ENCODE data around the gene PCDHB4. TPM values are rescaled to one million over a fixed set of nuclear protein-coding genes. Genes with fewer than 3 reads are reported as not detected.

PCDHB4 gene
- total RNA-seq (2016; rRNA removed; fragmentation: Illumina TruSeq; extraction: Trizol) = 0.13 TPM in 1 of 2 replicates, not detected in the other
- not detected in 2 replicates for total RNA-seq (2016; cell fraction: cytosol; rRNA removed; fragmentation: Illumina TruSeq; extraction: Trizol; ENCODE audit: low read depth)
- 0.11 TPM in 1 of 2 replicates, not detected in the other for total RNA-seq (2016; cell fraction: insoluble cytoplasmic fraction; rRNA removed; fragmentation: Illumina TruSeq; extraction: Trizol)
- not detected in 2 replicates for total RNA-seq (2016; cell fraction: membrane; rRNA removed; fragmentation: Illumina TruSeq; extraction: Trizol)
- total RNA-seq (2016; cell fraction: nucleus; rRNA removed; fragmentation: Illumina TruSeq; extraction: Trizol) = 0.28 and 0.37 TPM in 2 replicates
- polyA plus RNA-seq (2011; rRNA removed) = 0.08 and 0.13 TPM in 2 replicates
- 0.05 and 0.11 TPM in 2 replicates for polyA plus RNA-seq (2011; cell fraction: cytosol; rRNA removed)
- 1.5 TPM in 2 replicates for polyA plus RNA-seq (2011; cell fraction: nucleus; rRNA removed)
- 0.09 and 0.12 TPM in 2 replicates for polyA plus RNA-seq (2012)
- polyA plus RNA-seq (2016; cell fraction: cytosol; fragmentation: Illumina TruSeq; extraction: Trizol; ENCODE audit: low read depth) = not detected in 2 replicates
- polyA plus RNA-seq (2016; cell fraction: insoluble cytoplasmic fraction; fragmentation: Illumina TruSeq; extraction: Trizol; ENCODE audit: low read depth) = 0.07 TPM in 1 of 2 replicates, not detected in the other
- not detected in 2 replicates for polyA plus RNA-seq (2016; cell fraction: membrane; fragmentation: Illumina TruSeq; extraction: Trizol; ENCODE audit: low read depth)
- polyA plus RNA-seq (2016; cell fraction: nucleus; fragmentation: Illumina TruSeq; extraction: Trizol; ENCODE audit: insufficient read depth, low read depth) = 0.61 and 0.87 TPM in 2 replicates
- 0.48 TPM in 1 of 2 replicates, not detected in the other for polyA minus RNA-seq (2011; rRNA and poly(A)+ RNA removed; ENCODE audit: low replicate concordance)
- not detected in 2 replicates for polyA minus RNA-seq (2011; cell fraction: cytosol; rRNA and poly(A)+ RNA removed)
- polyA minus RNA-seq (2011; cell fraction: nucleus; rRNA and poly(A)+ RNA removed) = 0.62 and 0.64 TPM in 2 replicates
- percentile 29 among the genes with signal in this experiment for Bru-seq, nascent RNA
- BruChase-seq, experiment 1, labeled RNA remaining after a 6-hour chase = percentile 29 among the genes with signal in this experiment
- percentile 34 among the genes with signal in this experiment for BruChase-seq, experiment 2, labeled RNA remaining after a 2-hour chase
- long read RNA-seq, experiment 1 = 0 reads
- long read RNA-seq, experiment 2 = 0 reads

DNA sequence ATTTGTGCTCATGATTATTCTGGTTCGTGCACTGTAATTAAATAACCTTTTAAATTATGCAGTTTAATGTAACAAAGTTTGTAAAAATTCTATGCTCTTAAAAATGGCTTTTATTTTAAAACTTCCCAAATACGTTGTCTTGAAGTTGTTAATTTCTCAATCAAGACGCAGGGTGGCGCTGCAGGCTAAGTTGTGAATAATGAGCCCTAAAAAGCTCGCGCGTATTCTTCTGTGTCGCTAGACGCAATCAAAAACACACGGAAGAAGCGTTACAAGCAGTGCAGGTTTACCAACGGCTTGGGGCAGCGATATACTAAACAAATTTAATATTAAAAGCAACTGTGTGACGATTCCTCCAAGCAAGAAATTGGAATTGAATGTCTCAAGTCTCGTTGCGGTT is at the start of gene PCDHB4:
Gene PCDHB4, plus strand, starts transcription at position 256 of the 400 bp plus-strand sequence. CDS start 181 bp downstream, outside the sequence.
- DNase-seq (ENCODE audit: low spot score) (peak; percentile 5), FAIRE-seq (no peak), ATAC-seq (no peak)
- Histone ChIP-seq H3K36me3 (replicated peaks in 1 of 2; ENCODE audit: control insufficient read depth in 1 of 2, insufficient read depth in 2 of 2, low read length in 2 of 2) (no peaks in the 10 kb centered on the region), H3K27me3 (ENCODE audit: control insufficient read depth in 1 of 2, insufficient read depth in 2 of 2, low read length in 2 of 2) (no peaks in the 10 kb centered on the region; a peak in 1 of 5 replicates), H3K9me3 (ENCODE audit: low read length) (no peaks in the 10 kb centered on the region), H3K4me2 (ENCODE audit: low read depth, low read length) (peak within 1 kb of the TSS; percentile 21; the same call in 1 of the 2 replicates), H3K79me2 (ENCODE audit: insufficient read depth, low read length) (no peaks in the 10 kb centered on the region), H4K20me1 (ENCODE audit: insufficient read depth, low read length) (no peaks in the 10 kb centered on the region), H3K4me1 (ENCODE audit: insufficient read depth, low read length) (no peaks in the 10 kb centered on the region), H3K9ac (ENCODE audit: insufficient read depth, low read depth, low read length) (no peak within 1 kb of the TSS), H3K4me3 (replicated peaks in 1 of 3; ENCODE audit: insufficient read depth in 1 of 3, low read depth in 2 of 3, low read length in 3 of 3) (no peak within 1 kb of the TSS), H3K27ac (ENCODE audit: extremely low read length, insufficient read depth, low read length) (no peak within 1 kb of the TSS), H2AFZ (ENCODE audit: low read length) (no peak within 1 kb of the TSS)
- BruUV-seq (replicated peaks) = no TSS peak
- ChIA-PET POLR2A (no interaction called here), CTCF (ENCODE audit: low intra/inter-chr PET ratio, low total read pairs) (no interaction called here)
- intact Hi-C loops (cut with micrococcal nuclease; ENCODE audit: unreplicated experiment) (no loop called here), in situ Hi-C loops (cut with HindIII; ENCODE audit: extremely low pct_ligation_motif_present, low pct_unique_long_range_greater_than_20kb) (no loop called here)
- TF ChIP-seq, protein P1, sequence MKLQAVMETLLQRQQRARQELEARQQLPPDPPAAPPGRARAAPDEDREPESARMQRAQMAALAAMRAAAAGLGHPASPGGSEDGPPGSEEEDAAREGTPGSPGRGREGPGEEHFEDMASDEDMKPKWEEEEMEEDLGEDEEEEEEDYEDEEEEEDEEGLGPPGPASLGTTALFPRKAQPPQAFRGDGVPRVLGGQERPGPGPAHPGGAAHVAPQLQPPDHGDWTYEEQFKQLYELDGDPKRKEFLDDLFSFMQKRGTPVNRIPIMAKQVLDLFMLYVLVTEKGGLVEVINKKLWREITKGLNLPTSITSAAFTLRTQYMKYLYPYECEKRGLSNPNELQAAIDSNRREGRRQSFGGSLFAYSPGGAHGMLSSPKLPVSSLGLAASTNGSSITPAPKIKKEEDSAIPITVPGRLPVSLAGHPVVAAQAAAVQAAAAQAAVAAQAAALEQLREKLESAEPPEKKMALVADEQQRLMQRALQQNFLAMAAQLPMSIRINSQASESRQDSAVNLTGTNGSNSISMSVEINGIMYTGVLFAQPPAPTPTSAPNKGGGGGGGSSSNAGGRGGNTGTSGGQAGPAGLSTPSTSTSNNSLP (IDR thresholded peaks at IDR 0.05; ENCODE audit: low read depth, low read length) = 0 out of 2 replicates have a peak, but pooled peaks have one; percentile 15
- TF ChIP-seq PAX8 (CRISPR knock-in tag; IDR thresholded peaks at IDR 0.05; ENCODE audit: borderline replicate concordance) (no peak), FOXA3 (CRISPR knock-in tag; IDR thresholded peaks at IDR 0.05) (no peak)
- TF ChIP-seq, protein P2, sequence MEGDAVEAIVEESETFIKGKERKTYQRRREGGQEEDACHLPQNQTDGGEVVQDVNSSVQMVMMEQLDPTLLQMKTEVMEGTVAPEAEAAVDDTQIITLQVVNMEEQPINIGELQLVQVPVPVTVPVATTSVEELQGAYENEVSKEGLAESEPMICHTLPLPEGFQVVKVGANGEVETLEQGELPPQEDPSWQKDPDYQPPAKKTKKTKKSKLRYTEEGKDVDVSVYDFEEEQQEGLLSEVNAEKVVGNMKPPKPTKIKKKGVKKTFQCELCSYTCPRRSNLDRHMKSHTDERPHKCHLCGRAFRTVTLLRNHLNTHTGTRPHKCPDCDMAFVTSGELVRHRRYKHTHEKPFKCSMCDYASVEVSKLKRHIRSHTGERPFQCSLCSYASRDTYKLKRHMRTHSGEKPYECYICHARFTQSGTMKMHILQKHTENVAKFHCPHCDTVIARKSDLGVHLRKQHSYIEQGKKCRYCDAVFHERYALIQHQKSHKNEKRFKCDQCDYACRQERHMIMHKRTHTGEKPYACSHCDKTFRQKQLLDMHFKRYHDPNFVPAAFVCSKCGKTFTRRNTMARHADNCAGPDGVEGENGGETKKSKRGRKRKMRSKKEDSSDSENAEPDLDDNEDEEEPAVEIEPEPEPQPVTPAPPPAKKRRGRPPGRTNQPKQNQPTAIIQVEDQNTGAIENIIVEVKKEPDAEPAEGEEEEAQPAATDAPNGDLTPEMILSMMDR (CRISPR knock-in tag; IDR thresholded peaks at IDR 0.05) = peak; percentile 37; the same call in 1 of the 2 replicates
- WGBS (ENCODE audit: low lambda C conversion rate) = 43% methylated on average over 16 of the region's 16 CpGs
